Upper lobe of left lung (tissue), 6 donors: ENCODE measurements around the gene LPCAT3. TPM values are rescaled to one million over a fixed set of nuclear protein-coding genes. Genes with fewer than 3 reads are reported as not detected.
A peak's percentile ranks its signal among the peaks of the same experiment; 100 is the strongest.

Experiments used
- ATAC-seq, 2 donors: fragments of 200-7000 bp; cut with Tn5 transposase; one replicate each; pipeline ENCODE4 v1.9.1; 2022; ENCODE audit warnings: mild to moderate bottlenecking in 2 of 2, moderate library complexity in 2 of 2; ENCODE audit not compliant: low FRiP score in 2 of 2
- DNase-seq, 2 donors: peaks; one replicate each; pipeline ENCODE4 v3.0.0-alpha.2; 2019 to 2020
- H3K27ac ChIP-seq, 4 donors: fragments of 200-600 bp; sonication (generic); one replicate each; pipeline ENCODE4 v1.5.1; 2016 to 2019
- H3K27me3 ChIP-seq, 4 donors: fragments of 200-600 bp; sonication (generic); one replicate each; pipeline ENCODE4 v1.5.1; 2017 to 2019
- H3K36me3 ChIP-seq, 4 donors: fragments of 200-600 bp; sonication (generic); one replicate each; pipeline ENCODE4 v1.5.1; 2016 to 2019
- H3K4me1 ChIP-seq, 4 donors: fragments of 200-600 bp; sonication (generic); one replicate each; pipeline ENCODE4 v1.5.1; 2018 to 2019
- H3K4me3 ChIP-seq, 4 donors: fragments of 200-600 bp; sonication (generic); one replicate each; pipeline ENCODE4 v1.5.1; 2017 to 2019; ENCODE audit warnings: mild to moderate bottlenecking in 2 of 4, moderate library complexity in 1 of 4
- H3K9me3 ChIP-seq, 4 donors: fragments of 200-600 bp; sonication (generic); one replicate each; pipeline ENCODE4 v1.5.1; 2018 to 2019
- EP300 ChIP-seq, 4 donors: sonication (generic); formaldehyde crosslinking; IDR thresholded peaks; one replicate each; pipeline ENCODE4 v1.5.1; 2017; ENCODE audit warnings: antibody characterized with exemption in 4 of 4, control low read depth in 2 of 4
- POLR2A ChIP-seq, 4 donors: fragments of 450-650 bp; IDR thresholded peaks; one replicate each; pipeline ENCODE4 v1.5.1; 2016 to 2017; ENCODE audit warnings: antibody characterized with exemption in 4 of 4, mild to moderate bottlenecking in 2 of 4
- POLR2AphosphoS5 ChIP-seq, 2 donors: sonication (generic); formaldehyde crosslinking; IDR thresholded peaks; one replicate each; pipeline ENCODE4 v1.5.1; 2017; ENCODE audit warnings: antibody characterized with exemption in 2 of 2
- WGBS, 2 donors: methylation state at CpG; one replicate each; pipeline ENCODE4 v1.1.5; 2017 to 2018; 5-methylcytosine and 5-hydroxymethylcytosine counted together
- total RNA-seq, 6 donors: library from RNA; depleted of rRNA in 4 of 6; stranded (reverse); fragments of >200 nt in 4 of 6; gene quantifications; one replicate each; pipeline versions ENCODE4 v1.1.0 to v1.2.1, GENCODE V29; 2016 to 2021
- TF ChIP-seq, protein P1 (sequence below), 6 experiments: fragments of 450-650 bp in 4 of 6; fragments of 200-600 bp in 2 of 6; sonication (generic) in 2 of 6; IDR thresholded peaks; one replicate each; pipeline ENCODE4 v1.5.1; 2016 to 2019; ENCODE audit warnings: antibody characterized with exemption in 6 of 6
- donor health status: DM: no; HTN: no; CAD: no; lungs with moderate emphysema.
- donor health status: DM: no; HTN: yes; CAD: no; lungs with severe emphysema.

The LPCAT3 gene
- total RNA-seq, 6 donors from 2014 or later: 56.3 to 110 (median 84.1) TPM

DNA sequence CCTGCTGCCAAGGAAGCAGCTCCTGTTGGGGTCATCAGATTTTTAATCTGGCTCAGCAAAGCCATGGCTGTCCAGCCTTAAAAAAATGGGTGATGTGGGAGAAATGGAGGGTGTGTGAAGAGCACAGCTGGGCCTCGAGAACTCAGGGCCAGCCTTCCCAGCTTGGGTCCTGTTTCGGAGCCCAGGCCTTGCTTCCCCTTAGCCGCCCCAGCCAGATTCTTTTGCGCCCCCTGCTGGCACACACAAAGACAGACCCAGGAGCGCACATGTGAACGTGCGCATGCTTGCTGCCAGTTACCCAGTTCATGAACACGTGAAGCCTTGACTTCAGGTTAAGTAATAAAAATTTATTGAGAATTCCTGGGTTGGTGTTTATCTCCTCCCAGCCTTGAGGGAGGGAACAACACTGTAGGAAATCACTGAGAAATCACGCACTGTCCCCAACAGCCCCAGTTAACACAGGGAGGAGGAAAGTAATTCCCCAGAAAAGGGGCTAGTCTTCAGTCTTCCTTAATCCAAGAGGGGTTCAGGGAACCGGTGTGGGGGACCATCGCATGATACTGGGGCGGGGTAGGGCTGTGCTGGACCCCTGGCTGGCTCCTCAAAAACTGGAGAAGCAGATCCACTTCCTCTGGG is 53.1 kb downstream of the LPCAT3 start:
- Histone ChIP-seq H3K4me1 (peaks cover 45 to 61% (median 57%) of the 10 kb centered on the region in 4 donors), H3K9me3 (no peaks in the 10 kb centered on the region), H3K36me3 (peaks cover 8 to 43% (median 35%) of the 10 kb centered on the region in 4 donors), H3K27ac (peak overlapping the region; percentile 89 to 96 (median 90)), H3K4me3 (peak overlapping the region in 2 of 4 donors; percentile 58 to 64), H3K27me3 (no peaks in the 10 kb centered on the region)
- peak; percentile 61 to 79 for ATAC-seq
- DNase-seq: peak in 1 of 2 donors; percentile 92
- TF ChIP-seq EP300 (IDR thresholded peaks at IDR 0.05) (no peak), POLR2AphosphoS5 (IDR thresholded peaks at IDR 0.05) (peak; percentile 24 to 44), POLR2A (IDR thresholded peaks at IDR 0.05) (peak in 1 of 4 donors; percentile 30)
- TF ChIP-seq, protein P1, sequence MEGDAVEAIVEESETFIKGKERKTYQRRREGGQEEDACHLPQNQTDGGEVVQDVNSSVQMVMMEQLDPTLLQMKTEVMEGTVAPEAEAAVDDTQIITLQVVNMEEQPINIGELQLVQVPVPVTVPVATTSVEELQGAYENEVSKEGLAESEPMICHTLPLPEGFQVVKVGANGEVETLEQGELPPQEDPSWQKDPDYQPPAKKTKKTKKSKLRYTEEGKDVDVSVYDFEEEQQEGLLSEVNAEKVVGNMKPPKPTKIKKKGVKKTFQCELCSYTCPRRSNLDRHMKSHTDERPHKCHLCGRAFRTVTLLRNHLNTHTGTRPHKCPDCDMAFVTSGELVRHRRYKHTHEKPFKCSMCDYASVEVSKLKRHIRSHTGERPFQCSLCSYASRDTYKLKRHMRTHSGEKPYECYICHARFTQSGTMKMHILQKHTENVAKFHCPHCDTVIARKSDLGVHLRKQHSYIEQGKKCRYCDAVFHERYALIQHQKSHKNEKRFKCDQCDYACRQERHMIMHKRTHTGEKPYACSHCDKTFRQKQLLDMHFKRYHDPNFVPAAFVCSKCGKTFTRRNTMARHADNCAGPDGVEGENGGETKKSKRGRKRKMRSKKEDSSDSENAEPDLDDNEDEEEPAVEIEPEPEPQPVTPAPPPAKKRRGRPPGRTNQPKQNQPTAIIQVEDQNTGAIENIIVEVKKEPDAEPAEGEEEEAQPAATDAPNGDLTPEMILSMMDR (IDR thresholded peaks at IDR 0.05): peak; percentile 85 to 95 (median 93)
- WGBS, 2 donors: 21 to 40% methylated on average over 7 to 12 of the region's 12 CpGs

DNA sequence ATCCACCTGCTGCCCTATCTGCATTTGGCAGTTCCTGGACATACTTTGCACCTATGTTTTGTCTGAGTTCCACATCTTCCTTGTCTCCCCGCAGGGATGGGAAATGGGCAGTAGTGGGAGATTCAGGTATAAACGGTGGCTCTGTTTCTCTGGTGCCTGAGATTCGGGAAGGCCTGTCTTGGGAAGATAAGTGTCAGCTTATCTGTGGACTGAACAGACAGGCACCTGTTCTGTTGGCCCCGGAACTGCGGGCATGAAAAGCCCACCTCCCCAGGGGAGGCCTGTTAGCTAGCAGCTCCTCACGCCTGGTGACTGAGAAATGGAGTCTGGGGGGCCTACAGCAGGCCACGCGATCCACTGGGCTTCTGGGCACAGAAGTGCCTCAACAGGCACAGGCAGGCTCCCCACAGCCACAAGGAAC is 53.7 kb downstream of the LPCAT3 start:
- H3K4me1 ChIP-seq: peaks cover 47 to 61% (median 59%) of the 10 kb centered on the region in 4 donors
- WGBS, 2 donors: 53 to 90% methylated on average over 1 to 8 of the region's 8 CpGs
- DNase-seq: no peak
- H3K27me3 ChIP-seq: no peaks in the 10 kb centered on the region
- no peak for ATAC-seq
- peak overlapping the region; percentile 89 to 96 (median 90) for H3K27ac ChIP-seq
- no peaks in the 10 kb centered on the region for H3K9me3 ChIP-seq
- TF ChIP-seq, protein P1 (IDR thresholded peaks at IDR 0.05): no peak
- no peak for TF ChIP-seq POLR2AphosphoS5 (IDR thresholded peaks at IDR 0.05)
- no peak for TF ChIP-seq POLR2A (IDR thresholded peaks at IDR 0.05)
- no peak for TF ChIP-seq EP300 (IDR thresholded peaks at IDR 0.05)
- H3K4me3 ChIP-seq: peak overlapping the region in 3 of 4 donors; percentile 58 to 64 (median 60)
- H3K36me3 ChIP-seq: peaks cover 8 to 47% (median 35%) of the 10 kb centered on the region in 4 donors

DNA sequence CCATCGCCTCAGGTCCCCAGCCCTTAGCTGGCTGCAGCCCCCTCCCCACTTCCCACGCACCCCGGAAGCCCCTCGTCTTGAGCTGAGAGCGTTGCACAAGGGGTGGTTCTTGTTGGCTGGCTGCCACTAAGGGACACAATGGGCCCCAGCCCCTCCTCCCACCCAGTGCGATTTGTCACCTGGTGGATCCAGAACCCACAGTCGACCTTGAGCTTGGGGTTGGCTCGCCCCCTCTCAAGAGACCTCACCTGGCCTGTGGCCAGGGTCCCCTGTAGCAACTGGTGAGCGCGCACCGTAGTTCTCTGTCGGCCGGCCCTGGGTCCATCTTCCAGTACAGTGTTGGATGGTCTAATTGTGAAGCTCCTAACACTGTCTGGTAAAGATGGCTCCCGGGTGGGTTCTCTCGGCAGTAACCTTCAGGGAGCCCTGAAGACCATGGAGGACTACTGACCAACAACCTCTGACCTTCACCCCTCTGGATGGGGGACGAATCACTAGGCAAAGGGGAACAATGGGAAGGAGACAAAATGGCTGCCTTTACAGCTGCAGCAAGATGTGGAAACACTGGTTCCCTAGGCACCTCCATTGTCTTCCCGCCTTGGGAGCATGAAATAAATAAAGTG is 54.4 kb downstream of the LPCAT3 start:
- peak overlapping the region; percentile 89 to 96 (median 90) for H3K27ac ChIP-seq
- ATAC-seq (no peak), DNase-seq (no peak)
- H3K4me3 ChIP-seq: peak overlapping the region; percentile 3 to 64 (median 59)
- H3K36me3 ChIP-seq: peaks cover 8 to 46% (median 35%) of the 10 kb centered on the region in 4 donors
- H3K9me3 ChIP-seq: no peaks in the 10 kb centered on the region
- TF ChIP-seq POLR2AphosphoS5 (IDR thresholded peaks at IDR 0.05): no peak
- TF ChIP-seq POLR2A (IDR thresholded peaks at IDR 0.05): no peak
- no peak for TF ChIP-seq EP300 (IDR thresholded peaks at IDR 0.05)
- WGBS, 2 donors: 58 to 74% methylated on average over 5 to 17 of the region's 17 CpGs
- no peaks in the 10 kb centered on the region for H3K27me3 ChIP-seq
- H3K4me1 ChIP-seq: peaks cover 46 to 61% (median 59%) of the 10 kb centered on the region in 4 donors

DNA sequence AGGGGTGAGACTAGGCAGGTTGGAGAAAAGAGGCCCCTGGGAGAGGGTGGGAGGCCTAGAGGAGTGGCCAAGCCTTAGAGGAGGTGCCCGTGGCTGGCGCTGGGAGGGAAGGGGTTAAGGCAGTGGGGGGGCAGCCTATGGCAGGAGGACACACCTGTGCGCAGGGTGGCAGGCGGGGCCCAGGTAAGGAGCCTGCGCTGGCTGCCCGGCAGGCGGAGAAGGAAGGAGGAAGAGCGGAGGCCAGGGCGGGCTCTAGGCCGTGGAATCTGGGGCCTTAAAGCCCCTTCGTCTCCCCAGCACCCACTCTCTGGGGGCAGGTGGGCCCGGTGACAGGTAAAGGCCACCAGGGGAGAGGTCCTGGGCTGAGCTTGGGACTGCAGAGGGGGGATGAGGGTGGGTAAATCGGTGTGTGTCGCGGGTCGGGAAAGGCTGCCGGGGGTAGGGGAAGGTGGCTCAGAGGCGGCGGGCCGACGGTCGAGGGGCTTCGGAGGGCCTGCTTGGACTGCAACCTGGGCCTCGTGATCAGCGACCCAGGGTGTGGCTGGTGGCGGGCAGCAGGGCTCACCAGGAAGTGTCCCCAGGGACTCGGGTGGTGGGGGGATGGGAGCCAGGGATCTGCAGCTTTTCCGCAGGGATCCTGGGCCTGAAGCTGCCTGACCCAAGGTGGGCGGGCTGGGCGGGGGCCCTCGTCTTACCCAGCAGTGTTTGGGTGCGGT is 55.1 kb downstream of the LPCAT3 start:
- Histone ChIP-seq H3K9me3 (no peaks in the 10 kb centered on the region), H3K4me1 (peaks cover 48 to 63% (median 59%) of the 10 kb centered on the region in 4 donors), H3K27ac (peak overlapping the region; percentile 89 to 96 (median 90)), H3K36me3 (peaks cover 8 to 40% (median 30%) of the 10 kb centered on the region in 4 donors), H3K27me3 (no peaks in the 10 kb centered on the region), H3K4me3 (peak overlapping the region in 3 of 4 donors; percentile 58 to 64 (median 60))
- DNase-seq (peak; percentile 90 to 92), ATAC-seq (peak; percentile 34 to 92)
- TF ChIP-seq POLR2A (IDR thresholded peaks at IDR 0.05) (peak in 3 of 4 donors; percentile 70 to 95 (median 84)), POLR2AphosphoS5 (IDR thresholded peaks at IDR 0.05) (peak; percentile 40 to 85), EP300 (IDR thresholded peaks at IDR 0.05) (no peak)
- TF ChIP-seq, protein P1 (IDR thresholded peaks at IDR 0.05): peak in 2 of 6 experiments; percentile 37 to 59
- 54 to 77% methylated on average over 27 to 31 of the region's 32 CpGs for WGBS, 2 donors
